Dermis blood vessel endothelial cell (primary cell): Measurements from ENCODE around the gene ZNF496. TPM values are rescaled to one million over a fixed set of nuclear protein-coding genes. Genes with fewer than 3 reads are reported as not detected.
"Not testable (repeated sequence)": the region's sequence is repeated elsewhere in the genome, so short reads cannot be mapped to it uniquely, and the experiment has no call there.

Experiments
- DNase-seq: peaks from one replicate; pipeline ENCODE4 v3.0.0; 2010
- total RNA-seq: library from RNA; depleted of rRNA; stranded (reverse); fragments of >200 nt; gene quantifications from 2 replicates; pipeline ENCODE4 v1.2.3, GENCODE V29; 2014

ZNF496 gene
- total RNA-seq, 1 donor from 2014 or later, result 27.7 TPM

DNA sequence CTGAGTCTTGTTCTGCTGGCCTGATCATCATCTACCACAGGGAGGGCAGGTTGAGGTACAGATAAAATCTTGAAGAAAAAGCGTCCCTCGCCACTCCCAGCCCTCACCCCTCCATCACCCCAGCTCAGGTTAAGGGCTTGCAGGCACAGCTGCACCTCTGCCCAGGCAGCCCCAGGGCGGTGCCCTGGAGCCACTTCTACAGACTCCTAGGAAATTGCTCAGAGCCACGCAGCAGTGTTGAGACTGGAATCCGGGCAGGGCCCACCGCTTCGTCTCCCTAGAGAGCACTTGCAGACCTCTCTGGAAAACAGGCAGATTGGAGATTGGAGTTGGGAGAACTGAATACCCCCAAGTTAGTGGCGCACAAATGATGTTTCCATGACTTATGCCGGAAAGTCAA is 40.5 kb downstream of the ZNF496 start:
- no peak for DNase-seq

DNA sequence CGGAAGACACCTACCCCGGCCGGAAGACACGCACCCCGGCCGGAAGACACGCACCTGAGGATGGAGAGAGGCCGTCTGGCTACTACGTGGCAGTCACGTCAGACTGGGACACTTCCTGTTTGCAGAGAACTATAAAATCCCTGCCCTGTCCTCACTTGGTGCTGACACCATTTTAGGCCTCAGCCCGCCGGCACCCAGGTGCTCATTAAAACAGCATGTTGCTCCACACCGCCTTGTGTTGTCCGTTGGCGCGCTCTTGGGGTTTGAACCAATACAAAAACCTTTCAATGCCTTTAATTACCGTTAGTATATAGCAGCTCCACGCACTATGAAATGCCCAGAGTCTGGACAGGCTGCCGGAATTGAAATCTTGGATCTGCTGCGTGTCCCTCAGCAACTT is 41.1 kb downstream of the ZNF496 start:
- DNase-seq, result no peak

DNA sequence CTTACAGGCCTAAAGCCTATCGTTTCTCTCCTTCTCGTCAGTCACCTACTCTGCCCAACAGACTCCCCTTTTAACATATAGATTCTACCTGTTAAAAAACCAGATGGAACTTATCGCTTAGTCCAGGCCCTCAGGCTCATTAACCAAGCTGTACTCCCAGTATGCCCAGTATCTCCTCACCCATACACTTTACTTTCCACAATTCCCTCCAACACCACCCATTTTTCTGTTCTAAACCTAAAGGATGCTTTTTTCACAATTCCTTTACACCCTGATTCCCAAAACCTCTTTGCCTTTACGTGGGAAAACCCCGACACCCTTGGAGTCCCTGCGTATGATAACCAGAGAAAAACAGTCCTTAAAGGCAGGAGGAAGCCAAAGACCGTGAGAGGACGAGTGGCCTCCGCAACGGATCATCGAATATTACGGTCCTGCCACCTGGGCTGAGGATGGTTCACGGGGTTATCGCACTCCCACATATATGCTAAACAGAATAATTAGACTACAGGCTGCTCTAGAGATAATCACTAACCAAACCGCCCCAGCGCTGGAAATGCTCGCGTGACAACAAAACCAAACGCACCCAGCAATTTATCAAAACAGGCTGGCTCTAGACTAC is 42.3 kb downstream of the ZNF496 start:
- not testable (repeated sequence) for DNase-seq

DNA sequence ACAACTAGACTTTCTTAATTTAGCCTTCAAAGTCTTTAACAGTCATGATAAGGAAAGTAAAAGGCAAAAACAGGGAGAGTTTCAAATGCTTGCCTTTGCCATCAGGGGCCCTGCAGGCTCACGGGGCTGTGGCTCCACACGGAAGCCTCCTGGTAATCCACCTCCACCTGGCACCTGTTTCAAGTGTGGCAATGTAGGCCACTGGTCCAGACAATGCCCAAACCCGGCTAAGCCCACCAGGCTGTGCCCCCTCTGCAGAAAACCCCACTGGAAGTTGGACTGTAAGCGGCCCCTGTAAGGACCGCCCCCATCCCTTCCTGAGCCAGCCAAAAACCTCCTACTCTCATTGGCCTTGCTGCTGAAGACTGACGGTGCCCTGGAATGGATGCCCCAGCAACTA is 43.3 kb downstream of the ZNF496 start:
- no peak for DNase-seq

DNA sequence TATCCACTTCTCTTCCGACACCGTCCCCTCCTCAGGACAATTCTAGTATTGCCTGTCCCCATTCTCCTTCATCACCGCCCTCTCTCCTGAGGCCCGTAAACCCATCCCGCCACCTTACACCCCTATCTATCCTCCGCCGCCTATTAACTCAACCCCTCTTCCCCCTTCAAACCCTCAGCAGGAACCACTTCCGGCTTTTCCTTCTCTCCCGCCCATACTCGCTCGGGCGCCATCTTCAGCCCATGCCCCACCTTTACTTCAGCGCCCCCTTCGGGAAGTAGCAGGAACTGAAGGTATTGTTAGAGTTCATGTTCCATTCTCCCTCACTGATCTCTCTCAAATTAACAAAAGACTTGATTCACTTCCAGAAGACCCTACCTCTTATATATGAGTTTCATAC is 44.2 kb downstream of the ZNF496 start:
- no peak for DNase-seq

DNA sequence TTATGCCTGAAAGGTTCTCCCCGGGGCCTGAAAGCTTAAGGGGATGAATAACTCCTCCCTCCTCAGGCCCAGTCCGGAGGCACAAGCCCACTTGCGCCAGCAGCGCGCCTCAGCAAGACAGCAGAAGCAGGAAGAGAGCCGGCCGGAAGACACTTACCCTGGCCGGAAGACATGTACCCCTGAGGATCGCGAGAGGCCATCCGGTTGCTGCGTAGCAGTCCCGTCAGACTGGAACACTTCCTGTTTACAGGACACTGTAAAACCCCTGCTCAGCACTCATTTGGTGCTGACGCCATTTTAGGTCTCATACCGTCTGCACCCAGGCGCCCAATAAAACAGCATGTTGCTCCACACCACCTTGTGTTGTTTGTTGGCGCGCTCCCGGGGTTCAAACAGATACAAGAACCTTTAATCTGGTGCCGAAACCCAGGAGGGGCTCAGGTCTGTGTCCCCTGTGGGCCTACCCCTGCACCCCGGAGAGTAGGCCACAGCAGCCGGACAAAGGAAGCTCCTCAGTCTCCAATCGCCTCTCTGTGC is 45.5 kb downstream of the ZNF496 start:
- no peak for DNase-seq

DNA sequence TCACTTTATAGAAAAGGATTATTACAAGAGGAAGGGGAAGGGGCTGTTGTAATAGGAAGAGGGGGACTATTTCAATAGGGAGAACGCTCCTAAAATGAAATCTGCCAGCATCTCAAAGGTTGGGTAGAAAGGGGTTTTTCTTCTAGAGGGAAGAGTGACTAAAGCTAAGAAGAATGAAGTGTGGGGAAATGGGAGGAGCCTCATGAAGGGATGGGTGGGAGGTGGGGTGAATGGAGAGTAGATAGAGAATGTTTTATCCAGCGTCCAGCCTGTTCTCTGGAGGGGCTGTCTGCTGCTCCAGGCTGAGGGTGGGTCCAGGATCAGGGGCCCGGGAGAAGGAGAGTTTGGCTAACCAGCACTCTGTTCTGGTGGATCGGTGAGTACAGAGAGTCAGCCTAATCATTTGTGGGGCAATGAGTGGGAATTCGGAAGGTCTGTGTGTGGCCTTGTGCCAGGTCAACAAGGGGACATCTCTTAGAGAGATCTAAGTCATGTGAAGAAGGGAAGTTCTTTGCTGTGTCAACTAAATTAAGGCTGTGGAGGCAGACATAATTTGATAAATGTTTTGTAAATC is 50.6 kb downstream of the ZNF496 start:
- no peak for DNase-seq

DNA sequence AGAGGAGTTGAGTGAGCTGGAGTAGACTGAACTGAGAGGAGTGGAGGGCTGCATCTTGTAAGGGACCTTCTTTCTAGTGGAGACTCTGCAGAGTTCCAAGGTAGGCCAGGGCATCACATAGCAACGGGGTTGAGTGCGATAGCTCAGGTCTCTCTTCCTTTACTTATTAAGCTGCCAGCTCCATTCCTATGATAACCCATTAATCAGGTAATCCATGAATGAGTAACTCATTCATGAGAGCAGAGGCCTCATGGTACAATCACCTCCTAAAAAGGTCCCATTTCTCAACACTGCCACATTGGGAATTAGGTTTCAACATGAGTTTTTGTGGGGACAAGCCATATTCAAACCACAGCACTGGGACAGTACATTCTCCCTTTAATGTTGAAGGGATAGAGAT is 54.5 kb downstream of the ZNF496 start:
- DNase-seq, result no peak

DNA sequence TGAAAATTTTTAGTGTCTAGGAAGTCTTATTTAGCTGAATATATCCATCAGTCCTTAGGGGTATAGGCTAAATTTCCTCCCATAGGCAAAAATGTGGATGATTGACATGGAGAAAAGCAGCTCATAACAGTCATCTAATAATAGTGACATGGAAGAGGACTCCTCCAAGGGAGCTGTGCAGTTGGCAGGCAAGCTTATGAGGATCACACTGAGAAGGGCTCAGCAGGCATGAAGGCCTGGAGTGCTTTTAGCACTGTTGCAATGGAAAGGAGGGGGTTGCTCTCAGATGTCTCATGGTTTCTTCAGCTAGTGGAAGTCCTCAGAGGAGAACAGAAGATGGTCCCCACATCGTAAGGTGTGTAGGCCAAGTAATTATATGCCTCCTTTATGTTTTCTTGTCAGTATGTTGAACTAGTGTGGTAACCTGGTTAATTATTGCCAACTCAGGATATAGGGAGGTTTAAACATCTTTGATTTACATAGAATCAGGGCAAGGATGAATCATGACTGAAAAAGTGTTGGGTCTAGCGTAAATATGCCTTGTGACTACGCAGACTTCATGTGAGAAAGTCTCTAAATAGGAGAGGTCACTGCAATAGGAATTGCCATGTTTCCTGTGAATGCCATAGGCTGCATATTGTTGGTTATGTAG is 56.9 kb downstream of the ZNF496 start:
- DNase-seq, result no peak

DNA sequence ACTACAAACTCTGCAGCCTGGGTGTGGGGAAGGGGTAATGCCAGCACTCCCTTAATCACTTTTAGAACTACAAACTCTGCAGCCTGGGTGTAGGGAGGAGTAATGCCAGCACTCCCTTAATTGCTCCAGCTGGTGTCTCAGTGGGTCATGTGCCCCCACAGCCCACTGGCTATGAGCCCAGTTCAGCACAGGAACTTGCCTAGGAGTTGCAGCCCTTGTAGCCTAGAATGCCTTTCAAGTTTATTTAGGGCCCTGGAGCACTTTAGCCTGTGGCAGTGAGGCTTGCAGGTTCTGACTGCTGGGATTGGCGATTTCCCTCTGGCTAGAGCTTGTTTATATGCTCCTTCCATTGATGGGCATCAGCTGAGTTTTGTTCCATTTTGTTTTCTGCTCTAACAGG is 58.7 kb downstream of the ZNF496 start:
- no peak for DNase-seq

DNA sequence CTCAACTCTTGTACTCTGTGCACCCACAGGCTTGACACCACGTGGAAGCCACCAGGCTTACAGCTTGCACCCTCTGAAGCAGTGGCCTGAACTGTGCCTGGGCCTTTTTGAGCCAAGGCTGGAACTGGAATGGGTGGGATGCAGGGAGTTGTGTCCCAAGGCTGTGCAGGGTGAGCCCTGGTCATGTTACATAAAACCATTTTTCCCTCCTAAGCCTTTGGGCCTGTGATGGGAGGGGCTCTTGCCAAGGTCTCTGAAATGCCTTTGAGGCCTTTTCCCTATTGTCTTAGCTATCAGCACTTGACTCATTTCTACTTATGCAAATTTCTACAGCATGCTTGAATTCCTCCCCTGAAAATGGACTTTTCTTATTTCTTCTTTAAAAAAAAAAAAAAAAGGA is 61.7 kb downstream of the ZNF496 start:
- DNase-seq, result no peak

DNA sequence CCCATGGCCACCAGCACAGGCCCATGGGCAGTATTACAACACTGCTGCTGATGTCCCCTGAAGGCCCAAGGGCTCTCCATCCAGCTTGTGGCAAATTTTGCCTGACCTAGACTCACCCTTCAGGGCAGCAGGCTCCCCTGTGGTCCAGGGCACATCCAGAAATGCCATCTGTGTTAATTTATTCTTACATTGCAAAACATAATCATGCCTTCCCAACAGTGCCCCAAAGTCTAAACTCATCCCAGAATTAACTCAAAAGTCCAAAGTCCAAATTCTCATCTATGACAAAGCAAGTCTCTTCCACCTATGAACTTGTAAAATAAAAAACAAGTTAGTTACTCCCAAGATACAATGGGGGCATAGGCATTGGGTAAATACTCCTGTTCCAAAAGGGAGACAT is 62.5 kb downstream of the ZNF496 start:
- DNase-seq, result no peak

DNA sequence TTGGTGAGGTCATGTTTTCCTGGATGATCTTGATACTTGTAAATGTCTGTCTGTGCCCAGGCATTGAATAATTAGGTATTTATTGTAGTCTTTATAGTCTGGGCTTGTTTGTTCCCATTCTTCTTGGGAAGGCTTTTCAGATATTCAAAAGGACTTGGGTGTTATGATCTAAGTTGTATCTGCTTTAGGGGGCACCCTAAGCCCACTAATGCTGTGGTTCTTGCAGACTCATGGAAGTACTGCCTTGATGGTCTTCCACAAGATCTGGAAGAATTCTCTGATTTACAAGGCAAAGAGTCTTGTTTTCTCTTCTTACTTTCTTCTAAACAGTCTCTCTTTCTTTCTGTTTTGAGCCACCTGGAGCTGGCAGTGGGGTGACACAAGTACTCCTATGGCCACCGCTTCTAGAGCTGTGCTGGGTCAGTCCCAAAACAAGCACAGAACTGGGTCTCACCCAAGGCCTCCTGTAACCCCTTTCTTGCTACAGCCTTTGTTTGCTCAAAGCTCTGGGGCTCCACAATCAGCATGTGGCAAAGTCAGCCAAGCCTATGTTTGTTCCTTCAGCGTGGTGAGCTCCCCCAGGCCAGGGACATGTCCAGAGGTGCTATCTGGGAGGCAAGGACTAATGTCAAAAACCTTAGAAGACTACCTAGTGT is 63.1 kb downstream of the ZNF496 start:
- no peak for DNase-seq

DNA sequence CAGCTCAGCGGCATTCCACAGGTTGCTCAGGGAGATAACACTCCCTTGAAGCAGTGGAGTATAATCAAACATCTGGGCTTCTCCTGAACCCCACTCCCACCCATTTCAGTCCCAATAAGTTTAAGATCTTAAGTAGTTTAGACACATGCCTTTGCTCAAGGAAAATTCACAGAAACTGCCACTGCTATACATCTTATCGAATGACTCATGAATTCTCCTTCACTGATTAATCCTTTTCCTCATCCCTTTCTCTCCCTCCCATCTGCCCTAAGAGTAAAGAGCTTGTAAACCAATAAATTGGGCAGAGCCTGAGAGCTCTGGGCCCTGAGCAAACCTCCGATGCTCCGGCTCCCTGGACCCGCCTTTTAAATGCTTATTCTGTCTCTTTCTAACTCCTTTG is 65.6 kb downstream of the ZNF496 start:
- DNase-seq, result no peak

DNA sequence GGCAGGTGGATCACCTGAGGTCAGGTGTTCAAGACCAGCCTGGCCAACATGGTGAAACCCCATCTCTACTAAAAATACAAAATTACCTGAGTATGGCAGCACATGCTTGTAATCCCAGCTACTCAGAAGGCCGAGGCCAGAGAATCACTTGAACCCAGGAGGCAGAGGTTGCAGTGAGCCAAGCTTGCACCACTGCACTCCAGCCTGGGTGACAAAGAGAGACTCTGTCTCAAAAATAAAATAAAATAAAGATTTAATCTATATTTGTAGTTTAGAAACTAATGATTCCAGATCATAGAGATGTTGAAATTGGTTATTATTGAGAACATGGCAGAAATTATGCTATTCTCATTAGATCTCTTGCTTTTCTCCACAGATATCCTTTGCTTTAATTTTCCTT is 75.9 kb downstream of the ZNF496 start, which contains the start of gene VN1R5:
VN1R5 (plus strand) TSS at position 301 of the 400 bp plus-strand sequence.
- DNase-seq, result not testable (repeated sequence)

DNA sequence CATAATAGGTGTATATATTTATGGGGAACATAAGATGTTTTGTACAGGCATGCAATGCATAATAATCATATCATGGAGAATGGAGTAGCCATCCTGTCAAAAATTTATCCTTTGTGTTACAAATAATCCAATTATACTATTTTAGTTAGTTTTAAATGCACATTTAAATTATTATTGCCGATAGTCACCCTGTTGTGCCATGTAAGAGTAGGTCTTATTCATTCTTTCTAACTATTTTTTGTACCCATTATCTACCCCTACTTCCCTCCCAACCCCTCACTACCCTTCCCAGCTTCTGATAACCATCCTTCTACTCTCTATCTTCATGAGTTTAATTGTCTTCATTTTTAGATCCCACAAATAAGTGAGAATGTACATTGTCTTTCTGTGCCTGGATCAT is 84.1 kb downstream of the ZNF496 start:
- DNase-seq, result no peak

Other genes with a start within 250 kb of the ZNF496 start
- gene ZNF669, start 227.5 kb downstream of the ZNF496 start, total RNA-seq, result 11.9 and 19.4 TPM in 2 replicates
- gene ZNF124, start 159.8 kb downstream of the ZNF496 start, total RNA-seq, result 60.8 and 93.4 TPM in 2 replicates
- not detected in 2 replicates for gene VN1R5, start 75.8 kb downstream of the ZNF496 start, total RNA-seq
- not detected in 2 replicates for gene NLRP3, start 84.3 kb upstream of the ZNF496 start, total RNA-seq
- under 0.01 TPM in 1 of 2 replicates, not detected in the other for gene OR2B11, start 126.2 kb upstream of the ZNF496 start, total RNA-seq
- under 0.01 TPM in 1 of 2 replicates, not detected in the other for gene OR2C3, start 204.6 kb upstream of the ZNF496 start, total RNA-seq
- gene GCSAML, start 217.3 kb upstream of the ZNF496 start, total RNA-seq, result not detected in 2 replicates